HepG2 (cell line): Measurements from ENCODE around the gene STMN3. TPM values are rescaled to one million over a fixed set of nuclear protein-coding genes. Genes with fewer than 3 reads are reported as not detected.
"Not testable (repeated sequence)": the region's sequence is repeated elsewhere in the genome, so short reads cannot be mapped to it uniquely, and the experiment has no call there.

ENCODE experiments used
- ATAC-seq: fragments of 200-7000 bp; cut with Tn5 transposase; 3 replicates; pipeline ENCODE4 v1.9.1; 2020; ENCODE audit warnings: mild to moderate bottlenecking, moderate library complexity
- BruUV-seq: library from RNA; stranded (reverse); fragments of 400-500 nt; replicated peaks from 2 replicates; lab custom pipeline; 2021; lab: Mats Ljungman, UMichigan
- CTCF ChIA-PET: fragments of 300-600 bp; formaldehyde crosslinking; extraction: SDS; loops from one replicate; lab custom pipeline; 2021; ENCODE audit warnings: low total read pairs, inconsistent platforms, low intra/inter-chr PET ratio; lab: Yijun Ruan, JAX
- POLR2A ChIA-PET: fragments of 350-600 bp; sonication (Branson Sonifier 250); formaldehyde crosslinking; loops from one replicate; lab custom pipeline; 2020; ENCODE audit warnings: antibody characterized with exemption, inconsistent platforms; lab: Yijun Ruan, JAX
- DNase-seq: peaks from one replicate; pipeline ENCODE4 v3.0.0-alpha.2; 2015; ENCODE audit warnings: low spot score
- FAIRE-seq: peaks from 3 replicates; lab custom pipeline; 2011; peaks lifted over from hg19 to GRCh38; lab: Jason Lieb, UNC
- H2AFZ ChIP-seq: one replicate; pipeline ENCODE4 v1.6.1; 2011; ENCODE audit warnings: low read length, inconsistent platforms
- H3K27ac ChIP-seq: fragments of 300-600 bp; 3 replicates; pipeline ENCODE4 v1.8.0; 2011; ENCODE audit warnings: mixed run types, mild to moderate bottlenecking, mixed read lengths, low read length, inconsistent platforms; ENCODE audit not compliant: insufficient read depth; ENCODE audit errors: extremely low read length
- H3K27me3 ChIP-seq, 2 experiments: fragments of 200-600 bp in 1 of 2; 2 replicates in 1 of 2; 3 replicates in 1 of 2; pipeline versions ENCODE4 v1.6.0 to v1.8.0; 2011; ENCODE audit warnings: low read length in 2 of 2, mild to moderate bottlenecking in 2 of 2, moderate library complexity in 2 of 2, inconsistent platforms in 1 of 2; ENCODE audit not compliant: insufficient read depth in 2 of 2, control insufficient read depth in 1 of 2
- H3K36me3 ChIP-seq, 2 experiments: fragments of 200-600 bp in 1 of 2; replicated peaks in 1 of 2; 2 replicates in 1 of 2; 3 replicates in 1 of 2; pipeline versions ENCODE4 v1.5.1 to v1.8.0; 2011; ENCODE audit warnings: low read length in 2 of 2, inconsistent platforms in 1 of 2; ENCODE audit not compliant: insufficient read depth in 2 of 2, control insufficient read depth in 1 of 2
- H3K4me1 ChIP-seq: 2 replicates; pipeline ENCODE4 v1.5.1; 2012; ENCODE audit warnings: low read length, inconsistent platforms; ENCODE audit not compliant: insufficient read depth
- H3K4me2 ChIP-seq: 2 replicates; pipeline ENCODE4 v1.6.0; 2011; ENCODE audit warnings: low read depth, low read length, inconsistent platforms
- H3K4me3 ChIP-seq, 3 experiments: fragments of 200-600 bp in 1 of 3; sonication (generic), shearing (Covaris generic) in 1 of 3; replicated peaks in 1 of 3; 2 replicates each; pipeline ENCODE4 v1.5.1; 2011 to 2016; ENCODE audit warnings: low read length in 3 of 3, inconsistent platforms in 2 of 3, low read depth in 2 of 3, mild to moderate bottlenecking in 2 of 3, control low read depth in 1 of 3, mixed read lengths in 1 of 3; ENCODE audit not compliant: insufficient read depth in 1 of 3
- H3K79me2 ChIP-seq: one replicate; pipeline ENCODE4 v1.6.1; 2011; ENCODE audit warnings: low read length, inconsistent platforms; ENCODE audit not compliant: insufficient read depth
- H3K9ac ChIP-seq: 2 replicates; pipeline ENCODE4 v1.6.0; 2011; ENCODE audit warnings: mild to moderate bottlenecking, low read depth, low read length, inconsistent platforms; ENCODE audit not compliant: insufficient read depth
- H3K9me3 ChIP-seq: 2 replicates; pipeline ENCODE4 v1.5.1; 2012; ENCODE audit warnings: mild to moderate bottlenecking, low read length
- H4K20me1 ChIP-seq: 2 replicates; pipeline ENCODE4 v1.6.0; 2011; ENCODE audit warnings: inconsistent platforms, mild to moderate bottlenecking, low read length, moderate library complexity; ENCODE audit not compliant: insufficient read depth
- ZNF569 ChIP-seq: sonication (generic); formaldehyde crosslinking; IDR thresholded peaks from 2 replicates; pipeline ENCODE4 v1.5.0; 2020; ENCODE audit warnings: mild to moderate bottlenecking, missing genetic modification reagents, moderate library complexity, borderline replicate concordance
- ZNF772 ChIP-seq: sonication (generic); formaldehyde crosslinking; IDR thresholded peaks from 2 replicates; pipeline ENCODE4 v1.5.0; 2020; ENCODE audit warnings: mild to moderate bottlenecking, missing genetic modification reagents
- WGBS: methylation state at CpG from one replicate; pipeline ENCODE4 v1.1.6; 2017; ENCODE audit warnings: low lambda C conversion rate; 5-methylcytosine and 5-hydroxymethylcytosine counted together
- in situ Hi-C: cut with HindIII; loops from 2 replicates; pipeline ENCODE4 v1.10.0; 2017; ENCODE audit warnings: low pct_unique_long_range_greater_than_20kb; ENCODE audit not compliant: extremely low pct_ligation_motif_present
- intact Hi-C: fragments of 100-400 bp; cut with micrococcal nuclease; formaldehyde crosslinking; loops from one replicate; pipeline ENCODE4 v1.10.0; 2022; ENCODE audit not compliant: unreplicated experiment
- polyA plus RNA-seq, 8 experiments: library from polyadenylated mRNA; depleted of rRNA in 3 of 8; stranded (reverse) in 7 of 8; unstranded in 1 of 8; fragments of >200 nt; fragmentation: Illumina TruSeq in 4 of 8; extraction: Trizol in 4 of 8; gene quantifications; 2 replicates each; pipeline versions ENCODE4 v1.2.1 to v1.2.3, GENCODE V29; 2011 to 2016; ENCODE audit warnings: low read depth in 4 of 8, missing spikeins in 1 of 8, mixed read lengths in 1 of 8; ENCODE audit not compliant: insufficient read depth in 1 of 8
- total RNA-seq, 5 experiments: library from RNA; depleted of rRNA; stranded (reverse); fragments of >200 nt; fragmentation: Illumina TruSeq; extraction: Trizol; gene quantifications; 2 replicates each; pipeline ENCODE4 v1.2.3, GENCODE V29; 2016; ENCODE audit warnings: low read depth in 1 of 5
- TF ChIP-seq, protein P1 (sequence below): sonication (generic); formaldehyde crosslinking; IDR thresholded peaks from 2 replicates; pipeline ENCODE4 v1.8.0; 2022; ENCODE audit warnings: mild to moderate bottlenecking, missing genetic modification reagents; ENCODE audit not compliant: insufficient replicate concordance

STMN3 gene
- total and polyA plus RNA-seq, 2 of the 13 experiments (the other 11 are each of a cell fraction or from before 2014, with no cell fraction given): 21.0 to 48.3 TPM

DNA sequence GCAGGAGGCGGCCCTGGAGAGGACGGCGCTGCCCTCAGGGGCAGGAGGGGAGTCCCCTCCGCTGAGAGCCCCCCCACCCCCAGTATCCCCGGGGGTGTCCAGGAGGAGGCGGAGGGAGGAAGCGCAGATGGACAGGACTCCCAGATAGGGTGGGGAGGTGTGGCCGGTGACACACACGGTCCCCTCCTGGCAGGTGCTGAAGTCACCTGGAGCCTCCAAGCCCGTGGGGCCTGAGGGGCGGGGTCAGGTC lies 1.4 kb downstream of the STMN3 start (continued):
- TF ChIP-seq, protein P1, sequence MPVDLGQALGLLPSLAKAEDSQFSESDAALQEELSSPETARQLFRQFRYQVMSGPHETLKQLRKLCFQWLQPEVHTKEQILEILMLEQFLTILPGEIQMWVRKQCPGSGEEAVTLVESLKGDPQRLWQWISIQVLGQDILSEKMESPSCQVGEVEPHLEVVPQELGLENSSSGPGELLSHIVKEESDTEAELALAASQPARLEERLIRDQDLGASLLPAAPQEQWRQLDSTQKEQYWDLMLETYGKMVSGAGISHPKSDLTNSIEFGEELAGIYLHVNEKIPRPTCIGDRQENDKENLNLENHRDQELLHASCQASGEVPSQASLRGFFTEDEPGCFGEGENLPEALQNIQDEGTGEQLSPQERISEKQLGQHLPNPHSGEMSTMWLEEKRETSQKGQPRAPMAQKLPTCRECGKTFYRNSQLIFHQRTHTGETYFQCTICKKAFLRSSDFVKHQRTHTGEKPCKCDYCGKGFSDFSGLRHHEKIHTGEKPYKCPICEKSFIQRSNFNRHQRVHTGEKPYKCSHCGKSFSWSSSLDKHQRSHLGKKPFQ: no peak
- 0 out of 2 replicates have a peak, but pooled peaks have one; percentile 1 for TF ChIP-seq ZNF772 (CRISPR knock-in tag)
- TF ChIP-seq ZNF569 (CRISPR knock-in tag): 0 out of 2 replicates have a peak, but pooled peaks have one; percentile 48

DNA sequence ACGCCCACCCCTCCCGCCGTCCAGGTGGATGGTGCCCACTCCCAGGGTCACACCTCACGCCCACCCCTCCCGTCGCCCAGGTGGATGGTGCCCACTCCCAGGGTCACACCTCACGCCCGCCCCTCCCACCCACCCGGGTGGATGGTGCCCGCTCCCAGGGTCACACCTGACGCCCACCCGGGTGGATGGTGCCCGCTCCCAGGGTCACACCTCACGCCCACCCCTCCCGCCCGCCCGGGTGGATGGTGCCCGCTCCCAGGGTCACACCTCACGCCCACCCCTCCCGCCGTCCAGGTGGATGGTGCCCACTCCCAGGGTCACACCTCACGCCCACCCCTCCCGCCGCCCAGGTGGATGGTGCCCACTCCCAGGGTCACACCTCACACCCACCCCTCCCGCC lies 2.7 kb downstream of the STMN3 start:
- FAIRE-seq: not testable (repeated sequence)

More for the DNA sequence above, 2.7 kb downstream of the STMN3 start:
- H3K4me3 ChIP-seq, CTCF ChIA-PET, in situ Hi-C loops, H3K9me3 ChIP-seq, DNase-seq, H3K27ac ChIP-seq, BruUV-seq, ATAC-seq, H4K20me1 ChIP-seq, H2AFZ ChIP-seq, H3K79me2 ChIP-seq, H3K4me2 ChIP-seq, H3K27me3 ChIP-seq, H3K36me3 ChIP-seq, H3K9ac ChIP-seq: not testable (repeated sequence)
- intact Hi-C loops: loop anchor here (10.0 kb wide), 1 partner anchor 116 kb away; the partner anchor contains the start of gene PTK6
- POLR2A ChIA-PET: interaction anchor here (1.3 to 4.3 kb wide), 2 partner anchors 8 to 32 kb away, joined by 4 to 58 read pairs; no protein-coding TSS in a partner anchor
- 98% methylated on average over 25 of the region's 25 CpGs for WGBS
- H3K4me1 ChIP-seq: peaks cover 23% of the 10 kb centered on the region
